SU-DHL-6 (cell line): ENCODE results near the gene SLCO3A1.

Experiments used
- CTCF ChIP-seq: fragments of 200-600 bp; sonication (generic); IDR thresholded peaks from one replicate; pipeline ENCODE4 v1.5.1; 2017; ENCODE audit warnings: antibody characterized with exemption, mild to moderate bottlenecking, low read length, moderate library complexity; ENCODE audit not compliant: insufficient read depth, poor library complexity, severe bottlenecking
- EZH2phosphoT487 ChIP-seq: fragments of 200-600 bp; sonication (generic), shearing (Covaris generic); conservative IDR thresholded peaks from 2 replicates; pipeline ENCODE4 v1.6.1; 2018; ENCODE audit warnings: mild to moderate bottlenecking, antibody characterized with exemption, low read length, moderate library complexity, mixed read lengths

- TF ChIP-seq CTCF (no peak), EZH2phosphoT487 (no peak)
Observed at GRCh38 chr15:92101708-92102394, 248.3 kb downstream of the SLCO3A1 start.
